ENCODE data around the gene POLDIP2.
A peak's percentile ranks its signal among the peaks of the same experiment; 100 is the strongest.

Gene POLDIP2

DNA sequence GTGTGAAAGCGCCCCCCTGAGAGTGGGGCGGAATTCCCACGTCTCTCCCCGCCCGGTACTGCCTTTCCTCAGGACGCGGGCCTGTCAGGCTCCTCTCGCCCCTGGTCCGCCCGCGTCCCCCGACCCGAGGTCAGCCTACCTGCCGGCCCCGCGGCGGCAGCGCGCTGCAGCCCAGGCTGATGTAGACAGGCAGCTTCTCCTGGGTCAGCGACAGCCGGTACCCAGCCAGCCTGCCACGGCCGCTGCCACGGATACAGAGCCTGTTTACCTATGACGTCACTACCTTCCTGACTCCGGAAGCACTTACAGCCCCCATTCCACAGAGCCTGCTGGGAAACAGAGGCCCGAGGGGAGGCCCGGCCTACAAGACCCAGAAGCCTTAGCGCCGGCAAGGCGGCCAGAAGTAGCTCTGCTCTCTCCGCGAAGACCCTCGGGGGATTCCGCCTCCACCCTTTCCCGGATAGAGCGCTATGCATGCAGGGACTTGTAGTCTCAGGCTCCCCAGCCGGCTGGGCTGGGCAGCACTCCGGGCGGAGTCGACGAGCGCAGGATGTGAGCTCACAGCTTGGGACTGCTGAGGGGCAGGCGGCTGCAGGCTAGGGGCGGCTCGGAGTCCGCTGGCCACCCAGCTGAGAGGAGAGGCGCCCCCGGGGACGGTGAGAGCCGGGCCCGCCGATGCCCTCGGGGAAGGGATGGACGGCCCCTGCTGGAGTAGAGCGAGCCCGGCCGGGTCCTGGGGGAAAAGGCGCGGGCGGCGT is 21.9 kb downstream of the POLDIP2 start, which contains the start of the genes IFT20 and TNFAIP1:
TSS of gene IFT20 (minus strand) at position 272 of the 758 bp plus-strand sequence. CDS start 3,487 bp downstream, outside the sequence.
TSS of gene TNFAIP1 (plus strand) at position 561 of the 758 bp plus-strand sequence. CDS start 3,761 bp downstream, outside the sequence.
- DNase-seq, result peak; percentile 100

DNA sequence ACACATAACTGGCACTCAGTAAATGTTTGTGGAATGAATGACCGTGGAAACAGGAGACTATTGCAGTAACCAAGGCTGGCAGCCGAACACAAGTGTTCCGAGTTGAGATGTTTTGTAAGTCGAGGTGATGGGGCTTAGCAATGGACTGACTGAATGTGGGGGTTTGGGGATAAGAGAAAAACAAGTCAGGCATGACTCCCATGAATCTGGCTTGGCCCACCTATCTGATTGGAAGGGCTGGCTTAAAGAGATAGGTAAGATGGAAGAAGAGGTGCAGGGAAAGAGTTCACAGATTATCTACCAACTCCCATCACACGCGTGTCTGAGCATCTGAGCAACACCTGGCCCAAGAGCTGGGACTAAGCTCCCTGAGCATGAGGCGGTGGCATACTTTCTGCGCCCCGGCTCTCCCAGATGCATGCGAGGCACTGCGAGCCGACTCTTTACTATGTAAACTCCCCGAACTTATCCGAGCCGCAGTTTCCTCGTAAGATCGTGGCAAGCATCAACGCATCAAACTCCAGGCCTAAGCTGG is 22.6 kb downstream of the POLDIP2 start:
- DNase-seq, result no peak

DNA sequence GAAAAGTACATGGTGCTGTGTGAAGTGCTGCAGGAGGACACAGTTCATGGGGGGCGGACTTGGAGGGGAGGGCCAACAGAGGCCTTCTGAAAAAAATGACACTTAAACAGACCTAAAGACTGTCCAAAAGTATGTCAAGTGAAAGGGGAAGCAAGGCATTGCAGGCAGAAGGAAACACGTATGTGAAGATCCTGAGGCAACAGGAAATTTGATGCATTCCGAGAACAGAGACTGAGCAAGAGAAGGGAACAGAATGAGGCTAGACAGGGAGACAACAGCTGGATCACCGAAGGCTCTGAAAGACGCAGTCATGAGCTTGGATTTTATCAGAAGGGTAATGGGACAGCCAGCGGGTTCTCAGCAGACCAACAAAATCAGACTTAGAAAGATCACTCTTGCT is 23.2 kb downstream of the POLDIP2 start:
- no peak for DNase-seq

DNA sequence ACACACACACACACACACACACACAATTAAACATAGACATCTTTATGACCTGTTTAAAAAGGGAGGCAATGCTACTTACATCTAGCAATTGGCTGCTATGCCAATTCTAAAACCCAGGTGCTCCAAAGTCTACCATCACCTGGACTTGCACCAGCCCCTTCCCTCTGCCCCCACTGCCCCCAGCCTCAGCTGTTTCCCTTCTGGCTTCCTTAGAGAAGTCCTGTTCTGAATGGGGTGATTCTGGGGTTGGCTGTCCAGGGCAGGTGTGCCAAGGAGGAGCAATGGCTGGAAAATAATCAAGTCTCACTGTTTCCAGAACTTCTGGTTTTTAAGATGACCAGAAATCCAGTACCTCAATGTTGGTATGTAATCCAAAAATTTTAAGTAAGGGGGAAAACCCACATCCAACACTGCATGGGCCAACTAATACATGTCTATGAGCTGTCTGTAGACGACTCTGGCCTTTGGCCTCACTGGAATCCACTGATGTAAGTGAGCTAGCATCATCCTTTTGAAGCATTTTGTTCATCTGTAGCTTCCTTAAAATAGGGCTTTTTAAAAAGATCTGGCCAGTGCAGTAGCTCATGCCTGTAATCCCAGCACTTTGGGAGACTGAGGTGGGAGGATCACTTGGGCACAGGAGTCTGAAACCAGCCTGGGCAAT is 24.1 kb downstream of the POLDIP2 start:
- no peak for DNase-seq

DNA sequence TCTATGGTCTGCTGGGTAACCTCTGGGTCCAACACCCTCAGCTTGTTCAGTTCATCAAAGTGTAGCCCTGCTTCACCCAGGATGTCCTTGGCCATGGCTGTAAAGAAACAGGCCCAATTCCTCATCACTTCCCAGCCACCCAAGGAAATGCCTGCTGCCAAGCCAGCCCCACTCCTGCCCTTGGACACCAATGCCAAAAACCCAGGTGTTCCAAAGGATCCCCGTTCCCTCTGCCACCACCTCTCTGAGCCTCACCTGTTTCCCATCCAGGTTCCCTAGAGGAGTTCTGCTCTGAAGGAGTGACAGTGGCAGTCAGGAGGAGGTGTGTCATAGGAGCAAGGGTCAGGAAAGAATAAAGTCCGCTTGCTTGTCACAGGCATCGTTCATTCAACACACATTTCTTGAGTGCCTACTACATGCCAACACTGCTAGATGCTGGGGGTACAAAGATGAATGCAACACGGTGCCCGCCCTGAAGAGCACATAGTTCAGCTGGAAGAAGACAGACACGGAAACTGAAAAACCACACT is 25.4 kb downstream of the POLDIP2 start:
- DNase-seq, result no peak

DNA sequence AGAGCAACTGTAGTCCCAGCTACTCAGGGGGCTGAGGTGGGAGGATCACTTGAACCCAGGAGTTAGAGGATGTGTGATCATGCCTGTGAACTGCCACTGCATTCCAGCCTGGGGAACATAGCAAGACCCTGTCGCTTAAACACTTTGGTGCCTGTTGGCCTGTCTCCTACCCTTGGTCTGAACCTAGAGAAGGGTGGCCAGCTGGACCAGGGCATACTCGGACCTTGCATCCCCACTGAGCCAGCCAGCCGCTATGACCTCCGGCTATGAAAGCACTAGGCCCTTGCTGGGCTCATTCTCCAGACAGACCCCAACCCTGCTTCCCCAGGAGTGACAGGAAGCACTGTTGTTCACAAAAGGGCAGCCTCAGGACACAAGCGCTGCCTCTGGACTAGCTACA is 26.7 kb downstream of the POLDIP2 start:
- DNase-seq, result no peak

DNA sequence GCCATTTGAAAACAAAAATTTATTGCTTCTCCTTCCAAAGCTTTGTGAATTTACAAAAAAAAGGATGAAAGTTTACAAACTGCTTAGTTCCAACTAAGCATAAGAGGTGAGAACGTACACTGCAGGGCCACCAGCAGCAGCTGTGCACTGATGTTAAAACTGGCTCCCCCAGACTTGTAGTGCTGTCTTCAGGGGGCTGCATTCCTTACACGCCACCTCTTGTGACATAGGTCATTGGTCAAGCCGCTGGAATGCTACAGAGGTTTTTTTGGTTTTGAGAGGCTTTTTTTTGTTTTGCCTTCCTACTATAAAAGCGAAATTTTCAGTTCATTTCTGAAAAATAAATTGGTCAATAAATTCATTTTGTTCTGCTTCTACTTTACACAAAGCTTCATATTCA is 29.0 kb downstream of the POLDIP2 start:
- DNase-seq, result no peak

DNA sequence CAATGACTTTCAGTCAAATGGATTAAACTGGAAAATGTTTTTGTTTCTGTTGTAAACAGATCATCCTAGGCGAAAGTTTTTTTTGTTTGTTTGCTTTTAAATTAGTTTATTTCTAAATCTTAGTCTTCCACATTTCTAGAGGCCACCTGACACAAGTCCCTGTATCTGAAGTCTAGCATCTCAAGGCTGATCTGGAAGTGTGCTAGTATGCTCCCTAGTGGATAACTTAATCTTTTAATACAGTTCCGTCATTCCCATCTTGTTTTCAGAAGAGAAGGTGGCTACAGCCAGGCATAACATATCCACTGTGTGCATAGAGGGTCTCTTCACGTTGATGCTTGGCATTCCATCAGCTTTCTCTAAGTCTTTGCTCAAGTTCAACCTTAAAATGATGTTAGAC is 29.6 kb downstream of the POLDIP2 start:
- DNase-seq, result no peak

DNA sequence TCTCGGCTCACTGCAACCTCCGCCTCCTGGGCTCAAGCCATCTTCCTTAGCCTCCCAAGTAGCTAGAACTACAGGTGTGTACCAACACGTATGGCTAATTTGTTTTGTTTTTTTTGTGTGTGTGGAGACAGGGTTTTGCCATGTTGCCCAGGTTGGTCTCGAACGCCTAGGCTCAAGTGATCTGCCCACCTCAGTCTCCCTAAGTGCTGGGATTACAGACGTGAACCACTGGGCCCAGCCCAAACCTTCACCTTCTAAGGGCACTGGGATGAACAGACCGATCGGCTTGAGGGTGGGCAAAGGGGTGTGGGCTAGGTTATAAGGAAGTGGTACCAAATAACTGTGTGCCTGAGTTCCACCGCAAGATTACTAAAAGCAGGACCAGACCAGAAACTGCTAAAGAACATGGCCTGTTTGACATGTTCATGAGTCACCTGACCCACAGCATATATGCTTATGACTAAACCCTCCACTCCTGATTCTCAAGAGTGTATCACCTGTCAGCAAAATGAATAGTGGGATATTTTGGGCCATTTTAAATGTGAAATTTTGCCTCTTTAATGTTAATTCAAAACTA is 30.2 kb downstream of the POLDIP2 start:
- DNase-seq, result no peak

DNA sequence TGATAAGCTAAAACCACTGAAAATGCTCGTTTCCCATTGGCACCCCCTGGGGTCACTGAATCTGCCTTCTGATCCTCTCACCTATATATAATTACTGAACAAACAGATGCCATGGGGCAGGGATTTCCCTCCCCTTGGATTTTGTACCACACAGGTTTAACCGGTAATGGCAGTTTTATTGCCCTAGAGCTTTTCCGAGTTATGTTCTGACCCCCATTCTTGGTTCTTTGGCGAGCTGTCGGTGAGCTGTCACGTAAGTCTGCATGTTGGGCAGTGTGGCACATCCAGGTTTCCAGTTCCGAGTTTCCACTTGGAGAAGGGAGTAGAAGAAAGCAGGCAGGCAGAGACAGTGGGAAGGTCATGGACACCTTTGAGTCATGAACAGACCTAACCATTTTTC is 31.2 kb downstream of the POLDIP2 start:
- no peak for DNase-seq

DNA sequence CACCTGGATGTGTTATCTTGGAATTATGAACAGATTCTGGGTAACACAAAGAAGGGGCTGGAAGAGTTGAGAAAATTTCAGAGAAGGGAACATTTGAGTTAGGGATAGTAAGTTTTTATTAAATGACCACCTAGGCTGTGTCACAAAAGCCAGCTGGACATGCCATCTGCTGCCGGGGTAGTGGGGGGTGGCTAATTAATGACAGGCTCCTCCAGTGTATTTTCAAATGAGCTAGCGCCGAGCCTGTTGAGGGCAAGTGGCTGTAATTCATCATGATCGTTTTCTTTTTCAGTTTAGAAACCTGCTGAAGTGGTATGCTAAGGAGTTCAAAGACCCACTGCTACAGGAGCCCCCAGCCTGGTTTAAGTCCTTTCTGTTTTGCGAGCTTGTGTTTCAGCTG is 32.1 kb downstream of the POLDIP2 start:
- no peak for DNase-seq

DNA sequence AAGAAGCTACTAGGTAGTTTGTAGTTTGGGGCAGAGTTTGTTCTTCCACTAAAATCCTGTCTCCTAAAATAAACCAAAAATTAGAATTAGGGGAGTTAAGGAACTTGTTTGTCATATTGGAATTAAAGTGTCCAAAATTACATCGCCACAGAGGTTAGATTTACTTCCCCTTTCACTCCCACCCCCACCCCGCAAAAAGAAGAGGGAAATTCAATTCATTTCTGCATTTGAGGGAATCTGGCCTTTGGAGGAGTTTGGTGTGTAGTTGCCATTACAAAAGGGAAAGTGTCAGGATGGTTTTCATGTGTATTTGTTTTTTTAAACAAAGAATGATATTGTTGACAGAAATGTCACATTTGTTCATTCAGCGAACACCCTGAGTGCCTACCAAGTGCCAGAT is 32.5 kb downstream of the POLDIP2 start:
- no peak for DNase-seq

DNA sequence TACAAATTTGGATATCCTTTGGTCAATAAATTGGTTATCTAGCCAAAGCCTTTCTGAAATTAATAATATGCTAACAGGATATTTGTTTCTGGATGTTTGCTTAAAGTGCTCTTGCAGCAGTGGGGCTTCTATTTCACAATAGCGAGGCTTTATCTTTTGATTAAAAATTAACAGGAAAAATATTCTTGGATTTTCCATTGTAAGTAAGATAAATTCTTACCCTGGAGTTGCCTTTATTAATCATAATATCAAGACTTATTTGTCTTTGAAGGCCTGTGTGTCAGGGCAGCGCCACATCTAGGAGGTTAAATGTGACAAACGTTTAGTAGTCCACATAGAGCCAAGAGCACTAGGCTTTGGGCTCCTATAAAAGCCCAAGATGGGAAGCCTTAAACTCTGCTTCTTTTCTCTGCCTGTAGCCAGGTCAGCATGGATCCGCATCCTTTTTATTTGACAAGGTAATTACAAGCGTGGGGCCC is 33.0 kb downstream of the POLDIP2 start:
- no peak for DNase-seq

DNA sequence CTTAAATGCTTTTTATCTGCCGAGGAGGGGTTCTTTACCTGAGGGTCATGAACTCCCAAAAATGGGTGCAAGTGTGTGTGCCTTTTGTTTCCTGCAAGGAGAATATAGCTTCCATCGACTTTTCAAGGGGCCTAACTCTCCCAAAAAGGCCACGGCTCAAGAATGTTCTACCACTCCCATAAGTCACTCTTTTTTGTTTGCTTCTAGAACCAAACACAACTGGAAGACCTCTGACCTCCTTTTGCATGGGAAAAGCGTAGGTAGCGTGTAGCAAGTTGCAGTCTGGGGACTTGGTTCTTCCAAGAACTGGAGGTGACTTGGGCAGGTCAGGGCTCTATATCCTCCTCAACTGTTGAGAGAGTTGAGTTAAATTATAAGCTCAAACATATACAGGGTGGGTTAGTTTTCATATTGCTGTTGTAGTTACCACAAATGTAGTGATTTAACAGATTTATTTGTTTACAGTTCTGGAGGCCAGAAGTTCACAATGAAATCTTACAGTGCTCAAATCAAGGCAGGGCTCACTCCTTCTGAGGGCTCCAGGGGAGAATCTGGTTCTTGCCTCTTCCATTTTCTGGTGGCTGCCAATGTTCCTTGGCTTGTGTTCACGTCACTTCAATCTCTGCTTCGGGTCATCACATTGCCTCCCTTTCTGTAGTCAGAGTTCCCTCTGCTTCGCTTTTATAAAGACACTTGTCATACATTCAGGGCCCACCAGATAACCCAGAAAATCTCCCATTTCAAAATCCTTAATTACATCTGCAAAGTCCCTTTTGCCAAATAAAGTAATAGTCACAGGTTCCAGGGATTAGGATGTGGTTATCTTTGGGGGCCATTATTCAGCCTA is 36.9 kb downstream of the POLDIP2 start:
- DNase-seq, result no peak

DNA sequence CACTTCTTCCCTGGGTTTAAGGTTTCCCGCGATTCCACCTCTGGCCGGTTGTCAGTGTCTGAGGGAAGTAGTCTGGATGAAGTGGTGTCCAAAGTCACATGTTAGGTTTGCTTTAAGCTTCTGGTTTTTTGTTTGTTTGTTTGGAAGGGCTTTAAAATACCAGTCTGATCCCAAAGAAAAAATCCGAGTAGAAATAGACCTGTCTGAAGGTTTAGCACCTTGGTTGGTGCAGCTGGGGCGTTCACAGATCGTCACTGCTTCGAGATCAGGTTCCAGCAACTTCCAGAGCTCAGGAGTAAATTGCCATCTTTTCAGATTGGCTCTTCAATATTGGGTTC is 37.8 kb downstream of the POLDIP2 start:
- DNase-seq, result no peak

DNA sequence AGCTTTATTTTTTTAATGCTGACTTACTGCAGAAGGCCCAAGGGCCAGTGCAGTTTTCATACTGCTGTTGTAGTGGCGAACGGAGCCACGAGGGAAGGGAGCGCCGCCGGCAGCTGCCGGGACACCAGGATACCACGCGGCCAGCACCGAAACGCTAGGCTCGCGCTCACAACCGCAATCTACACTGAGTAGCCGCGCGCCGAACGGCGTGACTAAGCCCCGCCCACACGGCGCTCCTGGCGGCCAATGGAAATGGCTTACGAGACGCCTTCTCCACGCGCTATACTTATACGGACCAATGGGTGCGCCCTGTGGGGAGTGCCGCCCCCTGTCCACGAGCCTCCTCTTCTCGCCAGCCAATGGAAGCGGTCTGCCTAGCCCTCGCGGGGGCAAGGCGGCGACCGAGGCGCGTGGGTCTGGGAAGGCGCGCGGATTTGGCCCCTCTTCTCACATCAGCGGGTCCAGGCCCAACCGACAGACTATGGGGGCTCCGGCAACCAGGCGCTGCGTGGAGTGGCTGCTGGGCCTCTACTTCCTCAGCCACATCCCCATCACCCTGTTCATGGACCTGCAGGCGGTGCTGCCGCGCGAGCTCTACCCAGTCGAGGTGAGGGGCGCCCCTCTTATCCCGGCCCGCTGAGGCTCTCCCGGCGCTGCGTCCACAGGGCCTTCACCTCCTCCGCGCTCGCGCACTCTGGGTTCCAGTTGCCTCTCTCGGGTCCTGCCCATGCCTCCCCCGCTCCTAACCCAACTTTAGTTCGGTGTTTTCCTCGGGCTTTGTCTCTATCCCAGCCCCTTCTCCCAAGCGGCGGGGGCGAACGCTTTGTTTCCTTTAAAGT is 38.3 kb downstream of the POLDIP2 start, which contains the start of gene TMEM97:
TSS of gene TMEM97 (plus strand) at position 442 of the 839 bp plus-strand sequence. CDS start at position 482, 40 bp downstream.
- DNase-seq, result peak; percentile 96

DNA sequence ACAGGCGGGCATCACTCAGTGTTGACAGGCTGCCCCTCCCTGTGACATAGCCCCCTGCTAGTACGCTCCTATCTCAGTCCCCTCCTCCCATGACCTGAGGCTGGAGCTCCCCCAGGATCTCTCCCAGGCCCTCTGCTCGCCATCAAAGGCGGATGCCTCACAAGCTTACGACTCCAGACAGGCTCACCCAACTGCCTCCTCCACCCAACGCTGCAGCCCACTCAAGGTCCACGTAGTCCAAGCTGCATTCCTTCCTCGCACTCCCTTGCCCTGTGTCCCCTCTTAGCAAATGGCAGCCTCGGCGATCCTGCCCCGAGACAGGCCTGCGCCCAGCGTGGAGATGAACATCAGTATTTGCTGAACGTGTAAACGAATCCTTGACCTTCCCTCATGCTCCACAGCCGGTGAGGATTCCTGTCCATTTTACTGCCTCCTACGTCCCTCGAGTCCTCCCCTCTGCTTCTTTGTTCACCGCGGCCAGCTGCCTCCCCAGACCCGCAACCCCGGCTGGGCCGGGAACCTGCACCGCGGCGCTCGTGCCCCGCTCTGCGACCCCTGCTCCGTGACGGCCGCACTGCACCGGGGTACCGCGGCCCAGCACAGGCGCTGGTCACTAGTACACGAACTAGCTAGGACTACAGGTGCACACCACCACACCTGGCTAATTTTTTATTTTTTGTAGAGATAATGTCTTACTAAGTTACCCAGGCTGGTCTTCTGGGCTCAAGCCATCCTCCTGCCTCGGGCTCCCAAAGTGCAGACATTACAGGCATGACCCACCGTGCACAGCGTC is 39.2 kb downstream of the POLDIP2 start:
- DNase-seq, result no peak

DNA sequence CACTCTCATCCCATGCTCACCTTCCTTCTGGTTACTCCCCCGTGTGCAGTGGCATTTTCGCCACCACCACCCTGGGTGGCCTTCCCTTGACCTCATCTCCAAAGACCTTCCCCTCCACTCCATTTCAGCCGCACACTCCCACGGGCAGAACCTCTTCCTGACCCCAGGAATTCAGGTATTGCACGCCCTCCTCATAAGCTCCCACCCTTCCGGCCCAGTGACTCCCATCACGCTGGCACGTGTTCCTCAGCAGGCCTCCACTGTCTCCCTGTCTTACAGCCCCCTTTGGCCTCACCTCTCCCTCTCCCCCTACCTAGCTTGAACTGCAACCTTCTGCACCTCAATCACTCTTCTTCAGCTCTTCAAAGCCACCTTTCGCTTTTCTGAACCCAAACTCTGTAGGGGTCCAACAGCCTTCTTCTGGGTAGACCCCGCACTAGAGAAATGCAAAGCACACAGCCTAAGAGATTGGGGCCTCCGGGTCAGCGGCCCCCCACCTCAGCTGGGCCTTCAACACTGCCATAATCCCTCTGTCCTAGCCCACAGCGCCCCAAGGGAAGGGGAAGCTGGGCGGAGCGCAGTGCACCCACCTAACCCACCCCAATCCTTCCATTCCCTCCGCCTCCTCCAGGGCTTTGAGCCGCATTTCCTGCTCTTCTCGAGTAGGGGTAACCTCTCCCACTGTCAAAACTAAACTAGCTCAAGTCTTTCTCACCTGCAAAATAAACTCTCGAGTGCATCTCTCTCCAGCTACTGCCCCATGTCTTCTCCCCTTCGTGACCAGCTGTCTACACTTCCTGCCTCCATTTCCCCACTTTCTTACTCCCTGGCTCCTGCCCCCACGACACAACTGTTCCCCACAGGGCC is 40.0 kb downstream of the POLDIP2 start:
- no peak for DNase-seq
